Islet precursor cell (in vitro differentiated cells): ENCODE measurements around the gene CPXCR1.
"Not testable (repeated sequence)": the region's sequence is repeated elsewhere in the genome, so short reads cannot be mapped to it uniquely, and the experiment has no call there.

Source experiments
- DNase-seq: peaks from one replicate; pipeline ENCODE4 v3.0.0-alpha.2; 2018

The CPXCR1 gene

GRCh38 chrX:88746925-88747324 lies at the start of gene CPXCR1:
CPXCR1 (plus strand) TSS chrX:88747225; CDS start chrX:88753415, 6,190 bp downstream.
- DNase-seq, result no peak

DNA sequence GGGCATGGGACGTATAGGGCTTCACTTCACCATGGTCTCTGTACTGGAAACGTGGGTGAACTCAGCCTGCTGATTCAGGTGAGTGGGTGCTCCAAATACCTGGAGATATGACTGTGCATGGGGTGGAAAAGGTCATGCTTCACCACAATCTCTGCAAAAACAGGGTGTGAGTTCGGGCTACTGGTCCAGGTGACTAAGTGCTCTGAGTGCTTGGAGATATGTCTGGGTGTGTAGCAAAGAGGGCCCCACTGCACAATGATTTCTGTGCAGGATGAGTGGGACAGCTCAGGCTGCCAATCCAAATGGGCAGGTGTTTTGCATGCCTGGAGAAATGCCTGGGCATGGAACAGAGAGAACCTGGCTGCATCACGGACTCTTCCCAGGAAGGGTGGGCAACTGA lies 11.2 kb upstream of the CPXCR1 start:
- no peak for DNase-seq

- DNase-seq, result not testable (repeated sequence)
These were observed 810 bp upstream of the CPXCR1 start for GRCh38 chrX:88746215-88746614.

DNA sequence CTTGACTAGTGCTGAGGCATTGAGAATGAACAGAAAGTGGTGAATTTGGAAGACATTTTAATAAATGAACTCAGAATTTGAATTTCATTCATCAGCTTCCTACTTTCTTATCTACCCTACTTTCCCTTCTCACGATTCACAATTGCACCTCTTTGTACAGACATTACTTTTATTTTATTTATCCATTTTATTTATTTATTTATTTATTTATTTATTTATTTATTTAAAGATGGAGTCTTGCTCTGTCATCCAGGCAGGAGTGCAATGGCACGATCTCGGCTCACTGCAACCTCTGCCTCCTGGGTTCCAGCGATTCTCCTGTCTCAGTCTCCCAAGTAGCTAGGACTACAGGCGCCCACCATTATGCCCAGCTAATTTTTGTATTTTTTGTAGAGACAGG lies 5.3 kb downstream of the CPXCR1 start:
- not testable (repeated sequence) for DNase-seq

- peak; percentile 55 for DNase-seq
These were observed 42.8 kb downstream of the CPXCR1 start for GRCh38 chrX:88789825-88790224.
